HL-60 (cell line): ENCODE results near the gene CCNA1.
A peak's percentile ranks its signal among the peaks of the same experiment; 100 is the strongest.

Source experiments
- DNase-seq, 2 experiments: peaks; one replicate each; pipeline ENCODE4 v3.0.0-alpha.2; 2010 to 2020; ENCODE audit warnings: low read depth in 1 of 2, low spot score in 1 of 2
- H3K27ac ChIP-seq: fragments of 250-450 bp; sonication (Bioruptor Pico); replicated peaks from 2 replicates; pipeline ENCODE4 v1.5.1; 2020; ENCODE audit warnings: mild to moderate bottlenecking, moderate library complexity
- H3K27me3 ChIP-seq: fragments of 250-450 bp; sonication (Bioruptor Pico); 2 replicates; pipeline ENCODE4 v1.5.1; 2021; ENCODE audit warnings: mild to moderate bottlenecking, moderate library complexity; ENCODE audit not compliant: insufficient read depth, poor library complexity, severe bottlenecking
- H3K4me3 ChIP-seq: replicated peaks from 2 replicates; pipeline ENCODE4 v1.5.1; 2011; ENCODE audit warnings: mild to moderate bottlenecking, control low read depth, low read length; ENCODE audit not compliant: insufficient read depth
- GABPA ChIP-seq: IDR thresholded peaks from 2 replicates; pipeline ENCODE4 v1.6.1; 2012; ENCODE audit warnings: low read depth
- POLR2AphosphoS5 ChIP-seq: IDR thresholded peaks from 2 replicates; pipeline ENCODE4 v1.6.1; 2012; ENCODE audit warnings: low read depth
- SPI1 ChIP-seq: IDR thresholded peaks from 2 replicates; pipeline ENCODE4 v1.6.1; 2012; ENCODE audit warnings: low read depth, mild to moderate bottlenecking, borderline replicate concordance
- TF ChIP-seq, protein P1 (sequence below): IDR thresholded peaks from 2 replicates; pipeline ENCODE4 v1.6.1; 2012; ENCODE audit warnings: low read depth; ENCODE audit not compliant: insufficient replicate concordance
- TF ChIP-seq, protein P2 (sequence below): IDR thresholded peaks from one replicate; pipeline ENCODE4 v1.5.1; 2011; ENCODE audit warnings: low read length, control low read depth, inconsistent platforms; ENCODE audit not compliant: insufficient read depth

CCNA1 gene

DNA sequence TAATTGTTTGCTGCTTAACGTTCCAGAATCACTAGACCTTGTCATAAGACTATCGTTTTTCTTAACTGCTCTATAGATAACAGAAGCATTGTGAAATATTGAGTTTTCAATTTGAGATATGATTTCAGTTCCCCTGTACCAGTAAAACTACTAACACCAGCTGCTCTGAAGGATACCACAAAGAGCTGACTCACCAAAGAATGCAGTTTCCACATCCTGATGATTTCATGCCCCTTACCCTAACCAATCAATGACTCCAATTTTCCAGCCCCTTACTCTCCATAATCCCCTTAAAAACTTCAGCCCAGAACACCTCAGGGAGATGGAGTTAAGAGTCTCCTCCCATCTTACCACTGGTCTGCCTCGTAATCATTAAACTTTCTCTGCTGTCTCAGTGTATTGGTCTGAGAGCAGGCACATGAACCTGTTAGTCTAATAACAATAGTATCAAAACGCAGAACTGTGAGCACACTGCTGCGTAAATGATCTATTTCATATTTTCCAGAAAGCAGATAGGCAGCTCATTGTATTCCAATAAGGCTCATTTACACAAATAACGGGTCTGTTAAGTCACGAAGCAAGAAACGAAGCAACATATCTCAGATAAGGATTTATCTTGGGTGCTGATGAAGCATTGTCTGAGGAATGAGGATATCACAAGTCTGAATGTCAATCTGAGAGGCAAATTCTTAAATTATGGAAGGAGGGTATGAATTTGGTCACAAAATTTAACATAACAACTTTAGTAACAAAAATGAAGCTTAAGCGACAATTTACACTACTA lies 14.1 kb upstream of the CCNA1 start:
- Histone ChIP-seq H3K27ac (peak overlapping the region; percentile 87), H3K4me3 (no peak overlapping the region), H3K27me3 (no peaks in the 10 kb centered on the region)
- DNase-seq: peak; percentile 82 to 83
- TF ChIP-seq SPI1 (peak; percentile 59), POLR2AphosphoS5 (peak; percentile 66; the same call in 1 of the 2 replicates)
- TF ChIP-seq, protein P1, sequence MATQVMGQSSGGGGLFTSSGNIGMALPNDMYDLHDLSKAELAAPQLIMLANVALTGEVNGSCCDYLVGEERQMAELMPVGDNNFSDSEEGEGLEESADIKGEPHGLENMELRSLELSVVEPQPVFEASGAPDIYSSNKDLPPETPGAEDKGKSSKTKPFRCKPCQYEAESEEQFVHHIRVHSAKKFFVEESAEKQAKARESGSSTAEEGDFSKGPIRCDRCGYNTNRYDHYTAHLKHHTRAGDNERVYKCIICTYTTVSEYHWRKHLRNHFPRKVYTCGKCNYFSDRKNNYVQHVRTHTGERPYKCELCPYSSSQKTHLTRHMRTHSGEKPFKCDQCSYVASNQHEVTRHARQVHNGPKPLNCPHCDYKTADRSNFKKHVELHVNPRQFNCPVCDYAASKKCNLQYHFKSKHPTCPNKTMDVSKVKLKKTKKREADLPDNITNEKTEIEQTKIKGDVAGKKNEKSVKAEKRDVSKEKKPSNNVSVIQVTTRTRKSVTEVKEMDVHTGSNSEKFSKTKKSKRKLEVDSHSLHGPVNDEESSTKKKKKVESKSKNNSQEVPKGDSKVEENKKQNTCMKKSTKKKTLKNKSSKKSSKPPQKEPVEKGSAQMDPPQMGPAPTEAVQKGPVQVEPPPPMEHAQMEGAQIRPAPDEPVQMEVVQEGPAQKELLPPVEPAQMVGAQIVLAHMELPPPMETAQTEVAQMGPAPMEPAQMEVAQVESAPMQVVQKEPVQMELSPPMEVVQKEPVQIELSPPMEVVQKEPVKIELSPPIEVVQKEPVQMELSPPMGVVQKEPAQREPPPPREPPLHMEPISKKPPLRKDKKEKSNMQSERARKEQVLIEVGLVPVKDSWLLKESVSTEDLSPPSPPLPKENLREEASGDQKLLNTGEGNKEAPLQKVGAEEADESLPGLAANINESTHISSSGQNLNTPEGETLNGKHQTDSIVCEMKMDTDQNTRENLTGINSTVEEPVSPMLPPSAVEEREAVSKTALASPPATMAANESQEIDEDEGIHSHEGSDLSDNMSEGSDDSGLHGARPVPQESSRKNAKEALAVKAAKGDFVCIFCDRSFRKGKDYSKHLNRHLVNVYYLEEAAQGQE: no peak

DNA sequence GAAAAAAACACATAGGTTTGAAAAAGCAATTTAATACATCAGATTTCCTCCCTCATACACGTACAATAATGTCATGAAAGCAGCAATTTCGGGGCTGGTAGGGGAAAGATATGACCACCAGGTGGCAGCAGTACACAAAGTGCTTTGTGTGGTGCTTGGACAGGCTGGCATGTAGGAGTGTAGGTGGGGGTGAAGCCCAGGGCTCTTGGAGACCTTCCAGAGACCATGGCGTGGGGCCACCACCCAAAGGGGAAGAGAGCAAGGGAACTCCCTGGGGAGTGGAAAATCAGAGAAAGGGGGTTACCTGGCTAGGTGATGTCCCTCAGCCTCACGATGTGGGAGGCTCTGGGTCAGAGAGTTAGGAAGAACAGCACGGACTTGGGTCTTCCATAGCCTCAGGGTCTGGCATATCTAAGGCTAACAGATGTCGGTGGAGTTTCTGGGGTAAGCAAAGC lies 11.8 kb upstream of the CCNA1 start:
- Histone ChIP-seq H3K4me3 (no peak overlapping the region), H3K27me3 (no peaks in the 10 kb centered on the region), H3K27ac (peak overlapping the region; percentile 26)
- peak; percentile 83 to 91 for DNase-seq
- 0 out of 2 replicates have a peak, but pooled peaks have one; percentile 14 for TF ChIP-seq SPI1
- no peak for TF ChIP-seq GABPA
- TF ChIP-seq, protein P1: no peak
- TF ChIP-seq POLR2AphosphoS5: no peak
- TF ChIP-seq, protein P2, sequence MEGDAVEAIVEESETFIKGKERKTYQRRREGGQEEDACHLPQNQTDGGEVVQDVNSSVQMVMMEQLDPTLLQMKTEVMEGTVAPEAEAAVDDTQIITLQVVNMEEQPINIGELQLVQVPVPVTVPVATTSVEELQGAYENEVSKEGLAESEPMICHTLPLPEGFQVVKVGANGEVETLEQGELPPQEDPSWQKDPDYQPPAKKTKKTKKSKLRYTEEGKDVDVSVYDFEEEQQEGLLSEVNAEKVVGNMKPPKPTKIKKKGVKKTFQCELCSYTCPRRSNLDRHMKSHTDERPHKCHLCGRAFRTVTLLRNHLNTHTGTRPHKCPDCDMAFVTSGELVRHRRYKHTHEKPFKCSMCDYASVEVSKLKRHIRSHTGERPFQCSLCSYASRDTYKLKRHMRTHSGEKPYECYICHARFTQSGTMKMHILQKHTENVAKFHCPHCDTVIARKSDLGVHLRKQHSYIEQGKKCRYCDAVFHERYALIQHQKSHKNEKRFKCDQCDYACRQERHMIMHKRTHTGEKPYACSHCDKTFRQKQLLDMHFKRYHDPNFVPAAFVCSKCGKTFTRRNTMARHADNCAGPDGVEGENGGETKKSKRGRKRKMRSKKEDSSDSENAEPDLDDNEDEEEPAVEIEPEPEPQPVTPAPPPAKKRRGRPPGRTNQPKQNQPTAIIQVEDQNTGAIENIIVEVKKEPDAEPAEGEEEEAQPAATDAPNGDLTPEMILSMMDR: peak; percentile 82

- Histone ChIP-seq H3K27ac (peak overlapping the region; percentile 33), H3K27me3 (no peaks in the 10 kb centered on the region), H3K4me3 (no peak overlapping the region)
- TF ChIP-seq POLR2AphosphoS5: no peak
- peak; percentile 68 to 81 for DNase-seq
Measured at GRCh38 chr13:36421447-36421846, 10.8 kb upstream of the CCNA1 start.

GRCh38 chr13:36428086-36428485 lies 4.2 kb upstream of the CCNA1 start:
- Histone ChIP-seq H3K4me3 (no peak overlapping the region), H3K27me3 (peaks cover 6% of the 10 kb centered on the region), H3K27ac (no peak overlapping the region)
- DNase-seq: peak; percentile 56 to 62
- TF ChIP-seq POLR2AphosphoS5: no peak
- TF ChIP-seq SPI1: no peak
- TF ChIP-seq GABPA: no peak

GRCh38 chr13:36430247-36431203 lies 1.8 kb upstream of the CCNA1 start:
- Histone ChIP-seq H3K4me3 (no peak overlapping the region), H3K27me3 (peaks cover 6% of the 10 kb centered on the region), H3K27ac (no peak overlapping the region)
- no peak for DNase-seq
- TF ChIP-seq, protein P2: no peak
- no peak for TF ChIP-seq POLR2AphosphoS5
- no peak for TF ChIP-seq SPI1
- no peak for TF ChIP-seq GABPA
- TF ChIP-seq, protein P1: no peak
